HCT116 (cell line): Measurements from ENCODE around the gene DOK6. TPM values are rescaled to one million over a fixed set of nuclear protein-coding genes. Genes with fewer than 3 reads are reported as not detected.

Source experiments
- ATAC-seq: fragments of 200-7000 bp; cut with Tn5 transposase; 2 replicates; pipeline ENCODE4 v1.9.1; 2020; ENCODE audit warnings: mild to moderate bottlenecking, moderate library complexity
- BruUV-seq: library from RNA; stranded (reverse); fragments of 400-500 nt; replicated peaks from 2 replicates; lab custom pipeline; 2021; lab: Mats Ljungman, UMichigan
- CTCF ChIA-PET: fragments of 300-600 bp; sonication (Branson Sonifier 250); formaldehyde crosslinking; loops from one replicate; lab custom pipeline; 2021; ENCODE audit warnings: antibody characterized with exemption; lab: Charles Lee
- POLR2A ChIA-PET: fragments of 300-600, 350-600 bp; sonication (Branson Sonifier 250); formaldehyde crosslinking; loops from one replicate; lab custom pipeline; 2021; ENCODE audit warnings: antibody characterized with exemption; lab: Charles Lee
- RAD21 ChIA-PET, 2 experiments: fragments of 300-600 bp; sonication (Branson Sonifier 250); formaldehyde crosslinking; loops; one replicate each; lab custom pipeline; 2023; ENCODE audit warnings: low total read pairs in 2 of 2; ENCODE audit not compliant: uncharacterized antibody in 2 of 2, unreplicated experiment in 2 of 2, low non-redundant PET in 1 of 2; lab: Charles Lee
- DNase-seq: peaks from one replicate; pipeline ENCODE4 v3.0.0-alpha.2; 2010; ENCODE audit warnings: low read depth, low spot score
- H2AFZ ChIP-seq: fragments of 200-600 bp; shearing (Covaris generic), sonication (generic); 2 replicates; pipeline ENCODE4 v1.6.1; 2017; ENCODE audit warnings: low read depth, mixed run types, mixed read lengths, antibody characterized with exemption, low read length; ENCODE audit not compliant: poor library complexity, severe bottlenecking
- H3K27ac ChIP-seq: 2 replicates; pipeline ENCODE4 v1.5.1; 2012; ENCODE audit warnings: low read depth, low read length
- H3K27me3 ChIP-seq: fragments of 200-600 bp; sonication (generic); 2 replicates; pipeline ENCODE4 v1.6.1; 2016; ENCODE audit warnings: mixed run types, low read length, mixed read lengths; ENCODE audit not compliant: insufficient read depth
- H3K36me3 ChIP-seq, 2 experiments: fragments of 200-500 bp in 1 of 2; fragments of 200-600 bp in 1 of 2; sonication (Bioruptor generic) in 1 of 2; sonication (generic) in 1 of 2; 2 replicates each; pipeline versions ENCODE4 v1.5.1 to v1.6.1; 2014 to 2016; ENCODE audit warnings: low read length in 2 of 2, inconsistent platforms in 1 of 2, mixed read lengths in 1 of 2, mixed run types in 1 of 2; ENCODE audit not compliant: insufficient read depth in 2 of 2, control insufficient read depth in 1 of 2
- H3K4me1 ChIP-seq, 2 experiments: fragments of 200-600 bp in 1 of 2; sonication (generic) in 1 of 2; 2 replicates each; pipeline versions ENCODE4 v1.5.1 to v1.6.1; 2012 to 2017; ENCODE audit warnings: low read length in 2 of 2, inconsistent platforms in 1 of 2, mild to moderate bottlenecking in 1 of 2, mixed read lengths in 1 of 2, mixed run types in 1 of 2, moderate library complexity in 1 of 2; ENCODE audit not compliant: insufficient read depth in 2 of 2, control insufficient read depth in 1 of 2
- H3K4me2 ChIP-seq: fragments of 200-600 bp; sonication (generic); 2 replicates; pipeline ENCODE4 v1.6.1; 2017; ENCODE audit warnings: mixed run types, low read length, mixed read lengths
- H3K4me3 ChIP-seq, 2 experiments: fragments of 200-600 bp in 1 of 2; sonication (generic) in 1 of 2; replicated peaks in 1 of 2; 2 replicates each; pipeline ENCODE4 v1.5.1; 2011 to 2016; ENCODE audit warnings: low read length in 2 of 2, control low read depth in 1 of 2, low read depth in 1 of 2, mild to moderate bottlenecking in 1 of 2, mixed read lengths in 1 of 2, mixed run types in 1 of 2
- H3K79me2 ChIP-seq: fragments of 200-600 bp; sonication (generic); 2 replicates; pipeline ENCODE4 v1.6.1; 2017; ENCODE audit warnings: mild to moderate bottlenecking, mixed run types, low read length, moderate library complexity, mixed read lengths; ENCODE audit not compliant: insufficient read depth
- H3K9ac ChIP-seq: fragments of 200-600 bp; sonication (generic); 2 replicates; pipeline ENCODE4 v1.6.1; 2016; ENCODE audit warnings: low read length, mixed read lengths
- H3K9me2 ChIP-seq: fragments of 200-600 bp; sonication (generic), shearing (Covaris generic); 2 replicates; pipeline ENCODE4 v1.6.1; 2017; ENCODE audit warnings: mixed run types, mild to moderate bottlenecking, moderate library complexity; ENCODE audit not compliant: insufficient read depth
- H3K9me3 ChIP-seq, 2 experiments: fragments of 200-500 bp in 1 of 2; fragments of 200-600 bp in 1 of 2; sonication (Bioruptor generic) in 1 of 2; sonication (generic) in 1 of 2; 2 replicates each; pipeline ENCODE4 v1.6.1; 2014 to 2017; ENCODE audit warnings: low read length in 2 of 2, mixed read lengths in 2 of 2, inconsistent platforms in 1 of 2, low read depth in 1 of 2, mild to moderate bottlenecking in 1 of 2, mixed run types in 1 of 2, moderate library complexity in 1 of 2; ENCODE audit not compliant: control insufficient read depth in 1 of 2, insufficient read depth in 1 of 2
- H4K20me1 ChIP-seq: fragments of 200-600 bp; sonication (generic), shearing (Covaris generic); 2 replicates; pipeline ENCODE4 v1.6.1; 2017; ENCODE audit warnings: mixed run types, mild to moderate bottlenecking, moderate library complexity; ENCODE audit not compliant: insufficient read depth
- EGR1 ChIP-seq: IDR thresholded peaks from 2 replicates; pipeline ENCODE4 v1.6.1; 2012; ENCODE audit warnings: low read depth
- EZH2phosphoT487 ChIP-seq: fragments of 200-600 bp; IDR thresholded peaks from 2 replicates; pipeline ENCODE4 v1.6.1; 2018; ENCODE audit warnings: antibody characterized with exemption, borderline replicate concordance
- RAD21 ChIP-seq: IDR thresholded peaks from 2 replicates; pipeline ENCODE4 v1.6.1; 2012; ENCODE audit warnings: low read depth, mild to moderate bottlenecking
- SRF ChIP-seq: IDR thresholded peaks from 2 replicates; pipeline ENCODE4 v1.6.1; 2012; ENCODE audit warnings: low read depth
- ZFX ChIP-seq: fragments of 450-650 bp; IDR thresholded peaks from 2 replicates; pipeline ENCODE4 v1.6.1; 2017
- intact Hi-C: fragments of 100-400 bp; cut with micrococcal nuclease; formaldehyde crosslinking; loops from 2 replicates; pipeline ENCODE4 v1.10.0; 2022
- total RNA-seq: library from RNA; stranded (reverse); gene quantifications from one replicate; pipeline ENCODE4 v1.2.1, GENCODE V29; 2021; ENCODE audit not compliant: unreplicated experiment
- TF ChIP-seq, protein P1 (sequence below): IDR thresholded peaks from 2 replicates; pipeline ENCODE4 v1.6.1; 2012

The DOK6 gene
- total RNA-seq, 1 experiment from 2014 or later, result not detected

DNA sequence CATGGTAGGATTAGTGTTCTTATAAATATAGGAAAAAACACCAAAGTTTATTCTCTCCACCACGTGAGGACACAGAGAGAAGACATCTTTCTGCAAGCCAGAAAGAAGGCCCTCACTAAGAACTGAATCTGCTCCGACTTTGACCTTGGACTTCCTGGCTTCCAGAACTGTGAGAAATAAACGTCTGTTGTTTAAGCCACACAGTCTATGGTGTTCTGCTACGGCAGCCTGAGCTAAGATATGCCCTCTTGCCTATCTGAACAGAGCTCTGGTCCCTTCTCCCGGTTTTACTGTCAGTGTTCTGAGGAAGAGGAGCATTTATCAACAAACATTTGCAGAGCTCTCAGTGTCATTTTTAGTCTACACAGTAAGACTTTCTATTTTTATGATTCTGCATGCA is 131.3 kb downstream of the DOK6 start:
- no peak overlapping the region for H3K4me2 ChIP-seq
- CTCF ChIA-PET, result no interaction called here
- no peak overlapping the region for H2AFZ ChIP-seq

DNA sequence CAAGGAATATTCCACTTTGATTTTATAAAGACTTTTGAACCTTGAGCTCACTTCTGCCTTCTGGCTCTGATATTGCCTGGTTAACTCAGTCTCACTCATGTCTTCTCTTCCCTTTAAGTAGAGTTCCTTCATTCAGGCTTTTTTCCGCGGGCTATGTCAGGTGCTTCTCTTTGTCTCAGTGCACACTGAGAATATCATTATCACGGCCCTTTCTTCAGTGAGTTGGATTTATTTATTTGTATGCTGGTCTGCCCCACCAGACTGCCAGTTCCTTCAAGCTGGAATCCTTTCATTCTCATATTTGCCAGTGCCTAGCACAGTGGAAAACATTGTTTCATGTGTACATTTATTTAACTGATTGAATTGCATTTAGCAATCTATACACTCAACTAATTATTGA is 136.5 kb downstream of the DOK6 start:
- no TSS peak for BruUV-seq
- Histone ChIP-seq H3K9ac (no peak overlapping the region), H4K20me1 (no peaks in the 10 kb centered on the region), H3K4me2 (no peak overlapping the region), H3K4me1 (no peaks in the 10 kb centered on the region), H3K27ac (no peak overlapping the region), H3K27me3 (no peaks in the 10 kb centered on the region), H3K9me2 (no peaks in the 10 kb centered on the region), H2AFZ (no peak overlapping the region), H3K79me2 (no peaks in the 10 kb centered on the region), H3K36me3 (no peaks in the 10 kb centered on the region), H3K9me3 (no peaks in the 10 kb centered on the region), H3K4me3 (no peak overlapping the region)
- intact Hi-C loops, result no loop called here
- ChIA-PET POLR2A (no interaction called here), CTCF (no interaction called here), RAD21 (no interaction called here)
- ATAC-seq (no peak), DNase-seq (no peak)
- TF ChIP-seq ZFX (no peak), EZH2phosphoT487 (no peak)

More for the DNA sequence above, 131.3 kb downstream of the DOK6 start:
- Histone ChIP-seq H3K79me2 (no peaks in the 10 kb centered on the region), H3K4me1 (no peaks in the 10 kb centered on the region), H3K27ac (no peak overlapping the region), H3K9me2 (no peaks in the 10 kb centered on the region), H3K36me3 (no peaks in the 10 kb centered on the region), H3K4me3 (no peak overlapping the region), H3K9me3 (no peaks in the 10 kb centered on the region), H4K20me1 (no peaks in the 10 kb centered on the region), H3K9ac (no peak overlapping the region), H3K27me3 (no peaks in the 10 kb centered on the region)
- no TSS peak for BruUV-seq
- intact Hi-C loops, result no loop called here
- ATAC-seq (no peak), DNase-seq (no peak)
- TF ChIP-seq EZH2phosphoT487 (no peak), RAD21 (no peak), EGR1 (no peak), SRF (no peak)
- TF ChIP-seq, protein P1, sequence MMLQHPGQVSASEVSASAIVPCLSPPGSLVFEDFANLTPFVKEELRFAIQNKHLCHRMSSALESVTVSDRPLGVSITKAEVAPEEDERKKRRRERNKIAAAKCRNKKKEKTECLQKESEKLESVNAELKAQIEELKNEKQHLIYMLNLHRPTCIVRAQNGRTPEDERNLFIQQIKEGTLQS, result no peak
- POLR2A ChIA-PET, result no interaction called here
- RAD21 ChIA-PET, result no interaction called here
